Stimulated activated CD4-positive, alpha-beta T cell treated with anti-CD3 and anti-CD28 coated beads, TNF-alpha, amount 100 ng/mL, for 4 hours (primary cell): ENCODE results near the gene TRIM24.
"Not testable (repeated sequence)": the region's sequence is repeated elsewhere in the genome, so short reads cannot be mapped to it uniquely, and the experiment has no call there.

Experiments
- DNase-seq, 3 experiments: peaks; one replicate each; pipeline ENCODE4 v3.0.0-alpha.2; 2020; ENCODE audit warnings: low read depth in 3 of 3

TRIM24 gene

GRCh38 chr7:138460649-138461607, 869 bp downstream of the TRIM24 start:
- peak; percentile 31 to 45 (median 32) for DNase-seq

- DNase-seq = not testable (repeated sequence)
Measured at GRCh38 chr7:138463291-138463618, 3.2 kb downstream of the TRIM24 start.

GRCh38 chr7:138465046-138465445, 5.0 kb downstream of the TRIM24 start:
- no peak for DNase-seq

- DNase-seq = not testable (repeated sequence)
Measured at GRCh38 chr7:138466069-138466756, 6.2 kb downstream of the TRIM24 start.

- no peak for DNase-seq
Measured at GRCh38 chr7:138468244-138469123, 8.4 kb downstream of the TRIM24 start.

- DNase-seq = no peak
Measured at GRCh38 chr7:138470391-138471157, 10.5 kb downstream of the TRIM24 start.

GRCh38 chr7:138472292-138473079, 12.4 kb downstream of the TRIM24 start:
- no peak for DNase-seq

GRCh38 chr7:138475377-138475776, 15.3 kb downstream of the TRIM24 start:
- no peak for DNase-seq

- DNase-seq = no peak
Measured at GRCh38 chr7:138477081-138477578, 17.1 kb downstream of the TRIM24 start.

- DNase-seq = no peak
Measured at GRCh38 chr7:138477581-138477980, 17.5 kb downstream of the TRIM24 start.

GRCh38 chr7:138478499-138478908, 18.4 kb downstream of the TRIM24 start:
- DNase-seq = no peak

- DNase-seq = no peak
Measured at GRCh38 chr7:138480527-138480926, 20.5 kb downstream of the TRIM24 start.

GRCh38 chr7:138481447-138482380, 21.7 kb downstream of the TRIM24 start:
- no peak for DNase-seq

- DNase-seq = no peak
Measured at GRCh38 chr7:138483531-138483930, 23.5 kb downstream of the TRIM24 start.

- not testable (repeated sequence) for DNase-seq
Measured at GRCh38 chr7:138485508-138485907, 25.4 kb downstream of the TRIM24 start.

- not testable (repeated sequence) for DNase-seq
Measured at GRCh38 chr7:138489139-138489538, 29.1 kb downstream of the TRIM24 start.

- no peak for DNase-seq
Measured at GRCh38 chr7:138491612-138492386, 31.7 kb downstream of the TRIM24 start.

GRCh38 chr7:138492423-138492822, 32.4 kb downstream of the TRIM24 start:
- no peak for DNase-seq
